ENCODE data around the gene FIG4.
"Not testable (repeated sequence)": the region's sequence is repeated elsewhere in the genome, so short reads cannot be mapped to it uniquely, and the experiment has no call there.

Gene FIG4

DNA sequence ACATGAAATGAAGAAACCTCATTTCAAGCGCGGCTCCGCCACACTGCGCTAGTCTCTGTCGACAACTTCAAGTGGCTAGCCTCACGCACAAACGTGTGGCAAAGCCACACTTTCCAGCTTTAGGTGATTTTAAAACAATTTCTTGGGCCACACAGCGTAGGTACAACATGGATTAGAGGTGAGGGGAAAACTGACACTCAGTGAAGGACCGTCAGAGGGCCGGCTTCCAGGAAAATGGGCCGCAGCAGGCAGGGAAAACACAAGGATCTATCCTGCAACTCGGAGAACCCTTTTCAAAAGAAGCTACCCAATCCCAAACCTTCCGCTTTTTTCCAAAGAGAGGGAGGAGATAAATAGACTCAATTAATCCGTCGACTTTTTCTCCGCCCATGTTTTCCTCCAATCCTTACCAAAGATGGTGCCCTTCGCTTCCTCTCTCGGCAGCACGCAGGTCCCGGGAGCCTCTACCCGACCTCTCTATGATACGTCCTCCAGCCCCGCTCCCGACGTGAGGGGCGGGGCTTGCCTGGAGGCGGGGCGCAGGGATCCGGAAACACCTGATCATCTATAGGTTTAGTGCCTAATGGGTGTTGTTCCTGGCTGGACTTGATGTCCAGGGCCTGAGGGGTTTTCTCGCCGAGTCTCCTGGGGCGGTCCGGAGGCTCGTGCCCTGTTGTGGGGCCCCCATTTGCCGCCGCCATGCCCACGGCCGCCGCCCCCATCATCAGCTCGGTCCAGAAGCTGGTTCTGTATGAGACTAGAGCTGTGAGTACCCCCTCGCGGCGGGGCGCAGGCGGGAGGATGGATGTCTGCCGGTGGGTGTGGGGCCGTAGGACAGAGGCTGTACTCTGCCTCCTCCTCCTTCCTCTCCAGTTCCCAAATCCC, at the start of gene FIG4, which contains the start of gene AK9:
FIG4 (plus strand) TSS at position 560 of the 885 bp plus-strand sequence; CDS start at position 700, 140 bp downstream.
AK9 (minus strand) TSS at position 466 of the 885 bp plus-strand sequence. CDS start 15,457 bp downstream, outside the sequence.
- peak; percentile 77 for DNase-seq (ENCODE audit: low read depth)

DNA sequence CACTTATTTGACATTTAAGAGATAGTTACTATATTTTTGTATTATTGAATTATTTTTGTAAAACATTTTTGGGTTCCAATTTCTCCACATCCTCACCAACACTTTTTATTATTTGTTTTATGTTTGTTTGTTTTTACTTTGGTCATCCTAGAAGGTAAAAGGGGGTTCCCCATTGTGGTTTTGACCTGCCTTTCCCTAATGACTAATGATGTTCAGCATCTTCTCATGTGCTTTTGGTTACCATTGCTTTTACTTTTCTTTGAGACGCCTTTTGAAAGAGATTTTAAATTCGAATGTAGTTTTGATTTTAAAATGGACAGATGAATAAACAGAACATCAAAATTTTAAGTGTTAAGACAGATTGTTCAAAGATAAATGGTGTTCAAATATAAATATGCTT, 47.0 kb upstream of the FIG4 start:
- no peak for DNase-seq (ENCODE audit: low read depth)

DNA sequence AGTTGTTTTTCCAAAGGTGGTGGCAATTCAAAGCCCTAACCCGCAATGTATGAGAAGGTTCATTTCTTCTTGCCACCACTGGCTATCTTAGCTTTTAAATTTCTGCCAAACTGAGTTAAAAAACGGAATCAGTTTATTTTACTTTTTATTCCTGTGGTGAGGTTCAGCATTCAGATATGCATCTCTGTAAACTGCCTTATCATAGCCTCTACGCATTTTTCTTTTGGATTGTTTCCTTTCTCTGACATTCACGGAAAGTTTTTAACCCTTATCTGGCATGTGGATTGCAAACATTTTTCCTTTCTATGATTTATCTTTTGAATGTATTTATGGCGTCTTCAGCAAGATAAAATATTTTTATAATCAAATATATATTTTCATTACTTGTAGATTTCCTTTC, 37.8 kb upstream of the FIG4 start:
- DNase-seq (ENCODE audit: low read depth), result no peak

DNA sequence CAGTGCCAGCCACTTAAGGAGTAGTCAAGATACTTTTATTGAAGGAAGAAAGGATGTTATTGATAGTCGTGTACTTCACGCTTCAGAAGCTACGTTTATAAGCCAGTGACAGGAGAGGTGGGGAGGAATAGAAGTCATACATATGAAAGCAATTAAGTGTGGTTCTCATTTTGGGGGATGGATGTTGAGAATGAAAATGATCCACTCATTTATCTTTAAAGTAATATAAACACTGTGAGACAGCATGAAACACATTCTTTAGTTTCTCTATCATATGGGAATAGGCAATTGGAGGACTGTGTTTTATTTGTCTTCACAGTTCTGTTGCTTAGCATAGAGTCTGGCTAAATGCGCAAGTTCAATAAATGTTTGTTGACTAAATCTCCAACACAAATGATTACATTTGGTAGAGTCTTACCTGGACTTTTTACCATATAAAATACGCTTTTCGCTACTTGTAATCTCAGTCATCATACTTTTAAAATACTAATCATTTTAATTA, 35.3 kb upstream of the FIG4 start:
- no peak for DNase-seq (ENCODE audit: low read depth)

DNA sequence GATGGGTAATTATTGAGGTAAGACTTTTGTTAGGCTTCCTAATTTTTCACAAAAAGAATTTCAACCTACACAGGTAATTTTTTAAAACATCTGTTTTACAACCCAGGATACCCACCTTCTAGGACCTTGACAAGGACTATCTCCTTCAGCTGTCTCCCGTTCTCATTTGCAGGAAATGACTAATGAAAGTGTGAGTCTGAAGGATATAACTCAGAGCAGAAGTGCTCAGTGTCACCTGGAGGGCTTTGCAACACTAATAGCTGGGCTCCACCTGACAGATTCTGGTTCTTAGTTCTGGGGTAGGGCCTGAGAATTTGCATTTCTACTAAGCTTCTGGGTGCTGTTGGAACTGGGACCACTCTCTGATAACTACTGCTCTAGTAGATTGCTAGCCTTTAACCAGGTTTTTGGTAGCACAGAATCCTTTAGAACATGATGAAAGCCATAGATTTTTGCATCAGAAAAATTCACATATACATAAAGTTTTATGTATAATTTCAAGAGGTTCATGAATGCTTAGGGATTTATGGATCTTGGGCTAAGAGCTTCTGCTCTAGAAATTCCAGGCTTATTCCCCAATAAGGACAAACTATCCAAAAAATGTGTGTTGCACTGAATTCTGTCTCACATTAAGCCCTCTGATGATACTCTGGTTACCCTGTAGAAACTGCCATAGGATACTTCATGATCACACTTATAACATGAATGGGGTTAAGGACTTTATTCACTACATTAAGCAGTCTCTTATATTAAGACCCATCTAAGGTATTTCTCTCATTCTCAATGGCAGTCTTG, 30.4 kb upstream of the FIG4 start:
- no peak for DNase-seq (ENCODE audit: low read depth)

DNA sequence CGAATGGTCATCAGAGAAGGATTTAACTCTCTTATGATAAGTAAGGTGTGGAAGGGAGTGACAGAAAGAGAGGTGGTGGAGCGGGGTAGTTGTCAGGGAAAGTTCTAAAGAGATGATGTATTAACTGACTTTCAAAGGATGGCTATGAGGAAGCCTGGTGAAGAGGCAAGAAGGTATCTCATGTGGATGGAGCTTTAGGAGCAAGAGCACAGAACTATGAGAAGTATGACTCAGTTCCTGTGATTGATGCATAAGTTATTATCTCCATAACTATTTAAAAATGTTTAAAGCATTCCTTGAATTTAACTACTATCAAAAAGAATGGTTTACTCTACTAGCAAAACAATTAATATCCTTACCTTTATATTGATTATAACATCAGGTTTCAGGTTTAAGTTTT, 28.9 kb upstream of the FIG4 start:
- DNase-seq (ENCODE audit: low read depth), result no peak

DNA sequence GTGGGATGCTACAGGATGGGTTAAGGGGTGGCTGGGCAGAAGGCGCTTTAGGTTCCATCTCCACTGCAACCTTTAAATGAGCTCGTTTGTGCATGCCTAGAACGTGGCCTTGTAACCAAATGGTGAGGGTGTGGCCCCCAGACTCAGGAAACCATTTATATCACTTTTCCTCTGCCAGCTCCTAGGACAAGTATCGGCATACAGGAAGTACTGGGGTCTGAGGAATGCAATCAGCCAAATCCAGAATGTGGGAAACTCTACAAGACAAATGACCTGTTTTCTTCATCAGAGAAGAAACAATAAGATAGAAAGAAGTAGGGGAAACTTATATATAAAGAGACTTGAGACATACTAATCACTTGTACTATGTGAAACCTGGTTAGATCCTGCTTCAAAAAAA, 21.3 kb upstream of the FIG4 start:
- DNase-seq (ENCODE audit: low read depth), result no peak

DNA sequence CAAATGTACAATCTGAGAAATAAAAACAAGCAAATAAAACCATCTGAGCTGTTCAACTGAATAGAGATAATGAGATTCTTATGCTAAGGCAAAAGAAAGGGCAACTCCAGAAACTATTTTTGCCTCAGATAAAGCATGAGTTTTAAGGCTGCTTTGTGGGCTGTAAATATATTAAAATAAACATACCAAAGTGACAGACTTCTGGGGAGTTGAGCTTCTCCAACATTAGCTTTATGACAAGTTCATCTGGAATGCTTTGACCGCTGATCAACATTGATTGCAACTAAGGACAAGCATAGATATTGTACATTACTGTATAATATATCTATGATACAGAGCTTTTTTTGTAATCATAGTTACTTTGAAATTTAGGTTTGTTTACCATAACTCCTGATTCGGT, 19.4 kb upstream of the FIG4 start:
- DNase-seq (ENCODE audit: low read depth), result no peak

DNA sequence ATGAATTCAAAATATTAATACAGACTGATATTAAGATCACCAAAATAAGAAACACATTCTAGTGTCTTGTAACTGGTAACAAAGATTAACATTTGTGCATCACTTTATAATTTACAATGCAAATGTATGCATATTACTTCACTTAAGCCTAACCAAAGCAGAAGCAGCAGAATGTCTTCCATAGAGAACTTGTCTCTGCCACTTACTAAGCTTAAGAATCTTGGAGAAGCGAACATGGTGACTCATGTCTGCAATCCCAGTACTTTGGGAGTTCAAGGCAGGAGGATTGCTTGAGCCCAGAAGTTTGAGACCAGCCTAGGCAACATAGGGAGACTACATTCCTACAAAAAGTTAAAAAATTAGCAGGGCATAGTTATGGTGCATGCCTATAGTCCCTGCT, 18.9 kb upstream of the FIG4 start:
- DNase-seq (ENCODE audit: low read depth), result no peak

DNA sequence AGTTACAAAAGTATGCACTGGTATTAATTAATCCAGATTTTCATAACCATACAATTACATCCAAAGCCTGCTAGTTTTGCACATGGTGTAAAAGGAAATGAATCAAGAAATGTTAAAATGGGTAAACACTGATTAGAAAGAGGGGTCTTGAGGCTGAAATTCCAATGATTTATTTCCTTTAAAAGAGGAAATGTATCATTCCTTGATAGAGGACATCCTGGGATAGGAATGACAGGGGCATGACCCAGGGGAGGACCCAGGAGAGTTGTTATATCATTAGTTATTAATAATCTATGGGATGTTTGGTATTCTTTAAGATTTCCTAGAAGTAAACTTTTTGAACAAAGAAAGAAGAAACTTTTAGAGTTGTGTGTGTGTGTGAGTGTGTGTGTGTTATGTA, 18.3 kb upstream of the FIG4 start:
- DNase-seq (ENCODE audit: low read depth), result no peak

DNA sequence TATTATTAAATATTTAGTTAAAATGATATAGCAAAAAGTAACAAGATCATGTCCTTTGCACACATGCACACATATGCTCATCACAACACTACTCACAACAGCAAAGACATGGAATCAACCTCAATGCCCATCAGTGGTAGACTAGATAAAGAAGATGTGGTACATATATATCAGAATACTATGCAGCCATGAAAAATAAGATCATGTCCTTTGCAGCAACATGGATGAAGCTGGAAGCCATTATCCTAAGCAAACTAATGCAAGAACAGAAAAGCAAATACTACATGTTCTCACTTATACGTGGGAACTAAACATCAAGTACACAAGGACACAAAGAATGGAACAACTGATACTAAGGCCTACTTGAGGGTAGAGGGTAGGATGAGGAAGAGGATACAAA, 14.4 kb upstream of the FIG4 start:
- DNase-seq (ENCODE audit: low read depth), result no peak

DNA sequence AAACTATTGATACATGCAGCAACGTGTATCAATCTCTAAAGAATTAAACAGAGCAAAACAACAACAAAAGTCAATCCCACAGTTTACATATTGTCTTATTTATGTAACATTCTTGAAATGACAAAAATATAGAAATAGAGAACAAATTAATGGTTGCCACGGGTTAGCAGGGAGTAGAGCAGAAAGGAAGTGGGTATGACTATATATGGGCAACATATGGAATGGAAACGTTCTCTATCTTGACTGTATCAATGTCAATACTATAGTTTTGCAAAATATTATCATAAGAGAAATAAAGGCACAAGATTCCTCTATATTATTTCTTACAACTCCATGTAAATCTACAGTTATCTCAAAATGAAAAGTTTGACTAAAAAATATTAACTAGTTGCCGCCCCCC, 12.9 kb upstream of the FIG4 start:
- DNase-seq (ENCODE audit: low read depth), result no peak

DNA sequence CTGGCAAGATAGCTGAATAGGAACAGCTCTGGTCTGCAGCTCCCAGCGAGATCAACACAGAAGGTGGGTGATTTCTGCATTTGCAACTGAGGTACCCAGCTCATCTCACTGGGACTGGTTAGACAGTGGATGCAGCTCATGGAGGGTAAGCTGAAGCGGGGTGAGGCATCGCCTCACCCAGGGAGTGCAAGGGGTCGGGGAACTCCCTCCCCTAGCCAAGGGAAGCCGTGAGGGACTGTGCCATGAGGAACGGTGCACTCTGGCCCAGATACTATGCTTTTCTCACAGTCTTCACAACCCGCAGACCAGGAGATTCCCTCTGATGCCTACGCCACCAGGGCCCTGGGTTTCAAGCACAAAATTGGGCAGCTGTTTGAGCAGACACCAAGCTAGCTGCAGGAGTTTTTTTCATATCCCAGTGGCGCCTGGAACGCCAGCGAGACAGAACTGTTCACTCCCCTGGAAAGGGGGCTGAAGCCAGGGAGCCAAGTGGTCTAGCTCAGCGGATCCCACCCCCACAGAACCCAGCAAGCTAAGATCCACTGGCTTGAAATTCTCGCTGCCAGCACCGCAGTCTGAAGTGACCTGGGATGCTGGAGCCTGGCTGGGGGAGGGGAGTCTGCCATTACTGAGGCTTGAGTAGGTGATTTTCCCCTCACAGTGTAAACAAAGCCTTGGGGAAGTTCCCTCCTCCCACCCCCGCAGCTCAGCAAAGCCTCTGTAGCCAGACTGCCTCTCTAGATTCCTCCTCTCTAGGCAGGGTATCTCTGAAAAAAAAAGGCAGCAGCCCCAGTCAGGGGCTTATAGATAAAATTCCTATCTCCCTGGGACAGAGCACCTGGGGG, 12.2 kb upstream of the FIG4 start:
- DNase-seq (ENCODE audit: low read depth), result not testable (repeated sequence)

DNA sequence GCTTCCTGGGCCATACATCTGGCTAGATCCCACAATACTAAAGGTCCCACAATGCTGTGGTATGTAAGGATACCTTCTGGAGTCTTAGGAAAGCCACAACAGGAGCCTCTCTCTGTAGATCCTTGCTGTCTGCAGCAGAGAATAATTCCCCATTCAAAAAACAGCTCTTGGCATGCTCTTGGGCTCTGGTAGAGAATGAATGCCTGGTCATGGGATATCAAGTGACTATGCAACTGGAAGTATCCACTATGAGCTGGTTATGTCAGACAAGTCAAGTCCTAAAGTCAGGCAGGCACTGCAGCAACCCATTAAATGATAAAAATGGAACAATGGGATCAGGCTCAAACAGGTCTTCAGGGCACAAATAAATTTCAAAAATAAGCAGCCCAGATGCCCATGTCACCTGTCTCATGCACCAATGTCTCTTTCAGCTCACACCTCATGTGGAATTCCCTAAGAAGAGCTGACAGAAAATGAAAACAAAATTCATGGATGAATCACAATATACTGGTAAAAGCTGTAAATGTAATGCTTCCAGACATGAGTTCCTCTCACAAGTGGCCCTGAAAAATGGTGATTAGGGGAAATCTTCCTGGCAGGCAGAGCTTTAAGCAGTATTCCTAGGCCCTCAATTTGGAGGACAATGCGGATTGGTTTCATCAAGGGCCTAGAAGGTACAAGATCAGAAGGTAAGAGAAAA, 4.4 kb upstream of the FIG4 start:
- DNase-seq (ENCODE audit: low read depth), result no peak

DNA sequence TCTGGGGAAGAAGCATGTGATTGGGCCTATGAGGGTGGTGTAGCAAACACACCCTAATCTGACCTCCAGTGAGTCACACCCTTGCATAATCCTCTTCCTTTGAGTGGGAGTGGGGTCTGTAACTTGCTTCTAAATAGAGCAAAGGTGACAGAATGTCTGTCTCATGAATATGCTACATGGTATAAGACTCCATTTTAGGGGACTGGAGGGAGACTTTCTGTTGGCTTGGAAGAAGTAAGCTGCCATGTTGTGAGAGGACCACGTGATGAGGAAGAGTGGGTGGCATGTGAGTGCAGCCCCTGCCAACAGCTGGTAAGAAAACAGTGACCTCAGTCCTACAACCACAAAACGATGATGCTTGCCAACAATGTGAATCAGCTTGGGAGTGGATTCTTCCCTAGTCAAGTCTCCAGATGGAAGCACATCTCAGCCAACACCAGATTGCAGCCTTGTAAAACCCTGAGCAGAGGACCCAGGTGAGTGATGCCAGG, 3.8 kb upstream of the FIG4 start:
- DNase-seq (ENCODE audit: low read depth), result no peak

DNA sequence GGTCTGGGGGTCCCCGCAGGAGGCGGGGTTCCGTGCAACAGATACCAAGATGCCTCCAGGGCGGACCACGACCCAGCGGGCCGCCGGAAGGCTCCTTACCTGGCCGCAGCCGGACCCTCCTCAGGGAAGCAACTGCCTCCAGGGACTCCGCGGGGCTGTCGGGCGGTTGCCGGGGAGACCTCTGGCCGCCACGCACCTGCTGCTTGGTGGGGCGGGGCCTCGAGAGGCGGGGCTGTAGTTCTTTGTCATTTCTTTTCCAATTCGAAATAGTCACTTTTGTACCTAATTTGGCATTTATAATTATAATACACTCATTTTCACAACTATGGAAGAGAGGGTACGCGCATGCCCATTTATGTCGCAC, 741 bp upstream of the FIG4 start:
- peak; percentile 23 for DNase-seq (ENCODE audit: low read depth)

DNA sequence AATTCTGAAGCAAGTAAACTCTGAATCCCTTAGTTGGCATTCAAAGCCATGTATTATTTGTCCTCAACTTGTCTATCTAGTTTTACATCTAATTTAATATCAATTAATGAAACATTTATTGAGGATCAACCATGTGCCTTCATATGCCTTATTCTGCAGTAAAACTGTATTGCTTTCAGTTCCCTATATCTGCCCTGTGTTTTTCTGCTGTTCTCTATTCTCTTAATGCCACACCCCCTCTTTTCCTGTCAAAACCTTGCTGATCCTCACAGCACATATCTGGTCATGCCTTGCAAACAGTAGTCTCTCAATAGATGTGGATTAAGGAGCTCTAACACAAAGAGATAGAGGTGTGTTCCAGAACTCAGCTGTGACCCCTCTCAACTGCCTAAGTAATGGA, 2.0 kb downstream of the FIG4 start:
- DNase-seq (ENCODE audit: low read depth), result no peak

DNA sequence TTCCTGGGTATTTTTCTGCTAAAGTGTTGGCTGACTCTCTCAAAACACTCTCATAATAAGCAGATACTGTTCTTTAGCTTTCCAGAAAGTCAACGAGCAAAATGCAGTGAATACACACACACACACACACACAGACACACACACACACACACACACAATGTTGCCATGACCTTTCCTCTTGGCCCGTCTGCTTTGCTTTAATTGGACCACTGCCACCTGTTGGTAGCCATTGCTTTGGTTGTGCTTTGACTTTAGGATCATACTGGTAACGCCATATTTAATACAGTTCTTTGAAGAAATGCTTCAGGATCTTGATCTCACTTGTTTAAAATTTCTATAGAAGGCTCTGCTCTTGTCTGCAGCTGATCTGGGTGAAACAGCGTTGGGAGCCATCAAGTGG, 4.4 kb downstream of the FIG4 start:
- DNase-seq (ENCODE audit: low read depth), result no peak

DNA sequence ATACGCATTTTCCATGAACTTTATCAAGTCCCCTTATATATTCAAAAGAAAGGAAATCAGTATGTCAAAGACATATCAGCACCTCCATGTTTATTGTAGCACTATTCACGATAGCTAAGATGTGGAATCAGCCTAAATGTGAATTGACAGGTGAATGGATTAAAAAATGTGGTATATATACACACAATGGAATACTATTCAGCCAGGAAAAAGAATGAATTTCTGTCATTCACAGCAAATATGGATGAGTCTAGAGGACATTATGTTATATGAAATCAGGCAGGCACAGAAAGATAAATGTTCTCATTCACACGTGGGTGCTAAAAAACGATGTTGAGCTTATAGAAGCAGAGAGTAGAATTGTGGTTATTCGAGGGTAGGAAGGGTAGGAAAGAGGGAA, 5.3 kb downstream of the FIG4 start:
- no peak for DNase-seq (ENCODE audit: low read depth)

DNA sequence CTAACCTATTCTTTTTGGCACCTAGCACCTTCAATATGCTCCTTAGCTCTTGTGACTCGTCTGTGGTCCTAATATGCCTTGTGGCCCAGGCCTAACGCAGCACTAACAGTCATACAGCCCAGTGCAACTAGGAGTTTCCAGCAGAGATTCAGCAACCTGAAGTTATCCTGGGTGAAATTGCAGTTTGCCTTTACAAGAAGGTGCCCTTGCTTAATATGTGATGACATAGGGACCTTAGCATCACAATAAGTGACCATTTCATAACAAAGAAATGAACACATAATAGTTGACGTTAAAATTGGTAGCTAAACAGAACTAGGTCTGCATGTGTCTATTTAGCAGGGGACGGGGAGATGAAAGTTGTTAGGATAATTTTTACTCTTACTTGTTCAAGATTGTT, 10.1 kb downstream of the FIG4 start:
- no peak for DNase-seq (ENCODE audit: low read depth)

DNA sequence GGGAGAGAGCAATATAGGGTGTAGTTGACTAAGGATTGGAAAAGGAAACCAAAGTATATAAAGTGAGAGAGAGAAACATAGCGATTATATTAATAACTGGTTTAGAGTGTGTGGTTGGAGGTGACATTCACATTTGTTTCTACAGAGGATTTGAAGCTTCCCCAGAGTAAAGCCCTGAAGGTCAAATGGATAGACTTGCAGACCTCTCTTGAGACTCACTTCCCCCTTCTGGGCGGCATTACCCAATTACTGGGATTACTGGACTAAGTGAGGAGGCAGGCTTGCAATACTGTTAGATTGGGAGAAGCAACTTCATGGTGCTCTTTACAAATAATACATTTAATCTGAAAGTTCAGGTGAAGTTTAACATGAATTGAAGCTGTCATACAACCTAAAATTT, 10.7 kb downstream of the FIG4 start:
- no peak for DNase-seq (ENCODE audit: low read depth)

All from stimulated activated CD8-positive, alpha-beta memory T cell treated with anti-CD3 and anti-CD28 coated beads, Interleukin-15, amount 100 ng/mL, for 1 hour (primary cell).